ENCODE data around the gene HOXA6. TPM values are rescaled to one million over a fixed set of nuclear protein-coding genes. Genes with fewer than 3 reads are reported as not detected.
A peak's percentile ranks its signal among the peaks of the same experiment; 100 is the strongest.

The HOXA6 gene
- polyA plus RNA-seq, 1 experiment, result 0.77 TPM

DNA sequence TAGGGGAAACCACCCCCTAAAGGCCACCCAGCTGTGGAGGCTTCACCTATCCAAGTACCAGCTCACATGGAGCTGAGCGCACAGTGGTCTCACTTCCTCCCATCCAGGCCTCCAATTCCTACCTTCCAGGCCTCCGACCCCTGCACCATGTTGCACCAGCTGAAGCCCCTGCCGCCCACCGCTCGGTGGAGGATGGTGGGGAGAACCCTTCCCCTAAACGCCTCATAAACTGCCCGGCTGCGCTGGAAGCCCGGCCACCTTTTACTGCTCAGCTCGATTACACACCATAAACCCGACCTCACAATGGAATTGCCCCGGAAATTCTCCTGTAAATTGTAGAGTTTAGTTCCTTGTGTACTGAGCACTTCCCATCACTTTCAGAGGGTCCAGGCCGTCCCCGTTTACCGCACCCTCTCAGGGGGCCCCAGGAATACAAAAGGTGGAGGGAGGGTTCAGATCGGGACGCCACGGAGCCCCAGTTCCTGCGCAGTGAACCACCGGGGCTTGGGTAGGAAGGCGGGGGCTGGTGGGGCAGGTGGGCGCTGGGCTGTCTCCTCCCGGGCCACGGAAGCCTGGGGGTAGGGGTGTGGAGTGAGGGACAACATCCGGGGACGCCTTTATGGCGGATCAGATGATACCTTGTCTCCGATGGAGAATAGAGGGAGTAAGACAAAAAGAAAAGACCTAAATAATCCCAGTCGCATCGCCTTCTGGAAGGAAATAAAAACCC lies 10.3 kb upstream of the HOXA6 start:
- TF ChIP-seq CTCF (IDR thresholded peaks at IDR 0.05; ENCODE audit: insufficient read depth, low read depth, low read length), result no peak
- Histone ChIP-seq H3K36me3 (ENCODE audit: control insufficient read depth, insufficient read depth, low read length) (peaks cover 3% of the 10 kb centered on the region; the same call in 1 of the 2 replicates), H3K4me3 (ENCODE audit: low read depth, low read length) (no peak overlapping the region), H3K27me3 (ENCODE audit: control insufficient read depth, insufficient read depth, low read length) (no peaks in the 10 kb centered on the region)
- POLR2A ChIA-PET, result no interaction called here
- no peak for DNase-seq (ENCODE audit: low read depth)
- CTCF ChIA-PET, result interaction anchor here (1.2 to 2.1 kb wide), 2 partner anchors 22 to 478 kb away, joined by 3 to 6 read pairs; no protein-coding TSS in a partner anchor

GRCh38 chr7:27156916-27157701 lies 9.5 kb upstream of the HOXA6 start:
- CTCF ChIA-PET, result interaction anchor here (1.0 to 2.2 kb wide), 5 partner anchors 13 to 937 kb away, joined by 3 to 9 read pairs (median 5); partner anchors contain the start of gene HOXA5
- TF ChIP-seq CTCF (IDR thresholded peaks at IDR 0.05; ENCODE audit: insufficient read depth, low read depth, low read length), result no peak
- Histone ChIP-seq H3K27me3 (ENCODE audit: control insufficient read depth, insufficient read depth, low read length) (no peaks in the 10 kb centered on the region), H3K36me3 (ENCODE audit: control insufficient read depth, insufficient read depth, low read length) (peaks cover 3% of the 10 kb centered on the region; the same call in 1 of the 2 replicates), H3K4me3 (ENCODE audit: low read depth, low read length) (peak overlapping the region; percentile 74)
- DNase-seq (ENCODE audit: low read depth), result no peak
- POLR2A ChIA-PET, result interaction anchor here (0.7 to 1.0 kb wide), 2 partner anchors 14 to 28 kb away, joined by 4 to 7 read pairs; partner anchors contain the start of gene HOXA11

- Histone ChIP-seq H3K4me3 (ENCODE audit: low read depth, low read length) (peak within 1 kb of the TSS; percentile 74), H3K27me3 (ENCODE audit: control insufficient read depth, insufficient read depth, low read length) (no peaks in the 10 kb centered on the region), H3K36me3 (ENCODE audit: control insufficient read depth, insufficient read depth, low read length) (no peaks in the 10 kb centered on the region)
- no peak for TF ChIP-seq CTCF (IDR thresholded peaks at IDR 0.05; ENCODE audit: insufficient read depth, low read depth, low read length)
- no peak for DNase-seq (ENCODE audit: low read depth)
- ChIA-PET CTCF (interaction anchor here (1.0 to 2.2 kb wide), 5 partner anchors 13 to 937 kb away, joined by 3 to 9 read pairs (median 5); partner anchors contain the start of gene HOXA5), POLR2A (interaction anchor here (0.7 to 1.0 kb wide), 2 partner anchors 13 to 29 kb away, joined by 4 to 7 read pairs; partner anchors contain the start of gene HOXA11)
These were observed 8.9 kb upstream of the HOXA6 start, which contains the start of gene HOXA7 for GRCh38 chr7:27156508-27156898. TSS of gene HOXA7 (minus strand) at chr7:27156675. CDS start at chr7:27156545, 130 bp downstream.

GRCh38 chr7:27155816-27156507 lies 8.4 kb upstream of the HOXA6 start:
- peak overlapping the region; percentile 74 for H3K4me3 ChIP-seq (ENCODE audit: low read depth, low read length)
- DNase-seq (ENCODE audit: low read depth), result no peak
- no peak for TF ChIP-seq CTCF (IDR thresholded peaks at IDR 0.05; ENCODE audit: insufficient read depth, low read depth, low read length)
- ChIA-PET POLR2A (interaction anchor here (0.7 to 1.0 kb wide), 2 partner anchors 13 to 29 kb away, joined by 4 to 7 read pairs; partner anchors contain the start of gene HOXA11), CTCF (interaction anchor here (0.5 to 2.2 kb wide), 6 partner anchors 12 to 938 kb away, joined by 3 to 9 read pairs (median 4); partner anchors contain the start of gene HOXA5)
- no peaks in the 10 kb centered on the region for H3K36me3 ChIP-seq (ENCODE audit: control insufficient read depth, insufficient read depth, low read length)
- H3K27me3 ChIP-seq (ENCODE audit: control insufficient read depth, insufficient read depth, low read length), result no peaks in the 10 kb centered on the region

Measured in BJ (cell line).